Smooth muscle cell (in vitro differentiated cells): ENCODE results near the gene GBE1. TPM values are rescaled to one million over a fixed set of nuclear protein-coding genes. Genes with fewer than 3 reads are reported as not detected.

ENCODE experiments used
- DNase-seq: peaks from one replicate; lab custom pipeline; 2025; ENCODE audit not compliant: unreplicated experiment; lab: John Stamatoyannopoulos, UW
- H2AFZ ChIP-seq: fragments of 200-600 bp; sonication (generic); 2 replicates; pipeline ENCODE4 v1.6.0; 2016; ENCODE audit warnings: antibody characterized with exemption, low read depth, mild to moderate bottlenecking
- H3F3A ChIP-seq: fragments of 200-600 bp; sonication (generic); 2 replicates; pipeline ENCODE4 v1.6.0; 2017; ENCODE audit warnings: antibody characterized with exemption, low read depth
- H3K27ac ChIP-seq: fragments of 200-600 bp; sonication (generic); 2 replicates; pipeline ENCODE4 v1.5.1; 2016; ENCODE audit warnings: low read depth, mild to moderate bottlenecking
- H3K27me3 ChIP-seq: fragments of 200-600 bp; sonication (generic); 2 replicates; pipeline ENCODE4 v1.6.1; 2016; ENCODE audit warnings: low read depth, mild to moderate bottlenecking
- H3K36me3 ChIP-seq: fragments of 200-600 bp; sonication (generic); 2 replicates; pipeline ENCODE4 v1.5.1; 2016; ENCODE audit warnings: low read depth
- H3K4me1 ChIP-seq: fragments of 200-600 bp; sonication (generic); 2 replicates; pipeline ENCODE4 v1.5.1; 2016; ENCODE audit warnings: low read depth
- H3K4me2 ChIP-seq: fragments of 200-600 bp; sonication (generic); 2 replicates; pipeline ENCODE4 v1.6.0; 2016; ENCODE audit warnings: mild to moderate bottlenecking
- H3K4me3 ChIP-seq: fragments of 200-600 bp; sonication (generic); 2 replicates; pipeline ENCODE4 v1.5.1; 2016; ENCODE audit warnings: mild to moderate bottlenecking
- H3K79me2 ChIP-seq: fragments of 200-600 bp; sonication (generic); 2 replicates; pipeline ENCODE4 v1.6.0; 2016; ENCODE audit warnings: low read depth, mild to moderate bottlenecking
- H3K9ac ChIP-seq: fragments of 200-600 bp; sonication (generic); 2 replicates; pipeline ENCODE4 v1.6.0; 2016; ENCODE audit warnings: low read depth
- H3K9me3 ChIP-seq: fragments of 200-600 bp; sonication (generic); replicated peaks from 2 replicates; pipeline ENCODE4 v1.5.1; 2016; ENCODE audit warnings: low read depth
- H4K20me1 ChIP-seq: fragments of 200-600 bp; sonication (generic); 2 replicates; pipeline ENCODE4 v1.6.0; 2016; ENCODE audit warnings: low read depth
- CTCF ChIP-seq: fragments of 200-600 bp; sonication (generic); IDR thresholded peaks from 2 replicates; pipeline ENCODE4 v1.5.1; 2017; ENCODE audit warnings: borderline replicate concordance, mild to moderate bottlenecking, antibody characterized with exemption; ENCODE audit not compliant: insufficient read depth, poor library complexity, severe bottlenecking
- WGBS: methylation state at CpG from one replicate; pipeline ENCODE4 v1.1.7; 2016; ENCODE audit warnings: low lambda C conversion rate; 5-methylcytosine and 5-hydroxymethylcytosine counted together
- polyA plus RNA-seq: library from polyadenylated mRNA; unstranded; fragments of >200 nt; fragmentation: Nextera tagmentation; extraction: Ambion mirVana; gene quantifications from 2 replicates; pipeline ENCODE4 v1.2.1, GENCODE V29; 2016
- total RNA-seq: library from RNA; depleted of rRNA; stranded (reverse); fragments of >200 nt; gene quantifications from 2 replicates; pipeline ENCODE4 v1.2.3, GENCODE V29; 2014

The GBE1 gene
- total and polyA plus RNA-seq, 2 experiments from 2014 or later = 23.4 to 50.8 TPM

GRCh38 chr3:81518945-81519344 lies 242.5 kb downstream of the GBE1 start:
- no peak overlapping the region for H3K4me2 ChIP-seq

GRCh38 chr3:81516042-81516441 lies 245.4 kb downstream of the GBE1 start:
- 100% methylated on average over 1 of the region's 1 CpG for WGBS
- no peaks in the 10 kb centered on the region for H3K79me2 ChIP-seq
- TF ChIP-seq CTCF = no peak
- H3K4me3 ChIP-seq = no peak overlapping the region
- no peaks in the 10 kb centered on the region for H4K20me1 ChIP-seq
- no peaks in the 10 kb centered on the region for H3F3A ChIP-seq
- H3K4me2 ChIP-seq = no peak overlapping the region
- no peaks in the 10 kb centered on the region for H3K4me1 ChIP-seq
- no peak overlapping the region for H2AFZ ChIP-seq
- H3K27me3 ChIP-seq = no peaks in the 10 kb centered on the region
- H3K9ac ChIP-seq = no peak overlapping the region
- H3K27ac ChIP-seq = no peak overlapping the region
- no peaks in the 10 kb centered on the region for H3K36me3 ChIP-seq
- no peak for DNase-seq
- H3K9me3 ChIP-seq = no peaks in the 10 kb centered on the region

More at GRCh38 chr3:81518945-81519344, 242.5 kb downstream of the GBE1 start:
- TF ChIP-seq CTCF = no peak
- no peaks in the 10 kb centered on the region for H3F3A ChIP-seq
- no peak overlapping the region for H3K9ac ChIP-seq
- no peak overlapping the region for H3K27ac ChIP-seq
- DNase-seq = no peak
- no peaks in the 10 kb centered on the region for H3K4me1 ChIP-seq
- no peak overlapping the region for H3K4me3 ChIP-seq
- no peaks in the 10 kb centered on the region for H3K36me3 ChIP-seq
- H3K27me3 ChIP-seq = no peaks in the 10 kb centered on the region
- no peak overlapping the region for H2AFZ ChIP-seq
- no peaks in the 10 kb centered on the region for H3K9me3 ChIP-seq
- no peaks in the 10 kb centered on the region for H3K79me2 ChIP-seq
- H4K20me1 ChIP-seq = no peaks in the 10 kb centered on the region

- no peak overlapping the region for H3K27ac ChIP-seq
- 91% methylated on average over 2 of the region's 2 CpGs for WGBS
- H3K4me2 ChIP-seq = no peak overlapping the region
- H3K9me3 ChIP-seq = no peaks in the 10 kb centered on the region
- H3K79me2 ChIP-seq = no peaks in the 10 kb centered on the region
- DNase-seq = no peak
- no peak overlapping the region for H2AFZ ChIP-seq
- H3K4me3 ChIP-seq = no peak overlapping the region
- H3K27me3 ChIP-seq = no peaks in the 10 kb centered on the region
- H4K20me1 ChIP-seq = no peaks in the 10 kb centered on the region
- no peak for TF ChIP-seq CTCF
- no peaks in the 10 kb centered on the region for H3F3A ChIP-seq
- no peak overlapping the region for H3K9ac ChIP-seq
- no peaks in the 10 kb centered on the region for H3K36me3 ChIP-seq
- H3K4me1 ChIP-seq = no peaks in the 10 kb centered on the region
These were observed 247.9 kb downstream of the GBE1 start for GRCh38 chr3:81513591-81513990.

- no peaks in the 10 kb centered on the region for H3K27me3 ChIP-seq
- H3K27ac ChIP-seq = no peak overlapping the region
- no peak overlapping the region for H3K9ac ChIP-seq
- no peaks in the 10 kb centered on the region for H3K36me3 ChIP-seq
- no peak overlapping the region for H2AFZ ChIP-seq
- H3K4me1 ChIP-seq = no peaks in the 10 kb centered on the region
- no peak for TF ChIP-seq CTCF
- H3F3A ChIP-seq = no peaks in the 10 kb centered on the region
- 90% methylated on average over 2 of the region's 2 CpGs for WGBS
- H3K79me2 ChIP-seq = no peaks in the 10 kb centered on the region
- DNase-seq = no peak
- no peaks in the 10 kb centered on the region for H4K20me1 ChIP-seq
- no peaks in the 10 kb centered on the region for H3K9me3 ChIP-seq
- H3K4me3 ChIP-seq = no peak overlapping the region
- H3K4me2 ChIP-seq = no peak overlapping the region
These were observed 258.4 kb downstream of the GBE1 start for GRCh38 chr3:81503026-81503425.
